Neuron (in vitro differentiated cells): ENCODE data around the gene FAM124A.
A peak's percentile ranks its signal among the peaks of the same experiment; 100 is the strongest.

Experiments used
- H2AFZ ChIP-seq: one replicate; pipeline ENCODE4 v1.6.1; 2013; ENCODE audit warnings: low read depth, mild to moderate bottlenecking, inconsistent platforms, low read length, moderate library complexity
- H3K27me3 ChIP-seq: one replicate; pipeline ENCODE4 v1.6.1; 2013; ENCODE audit warnings: low read length; ENCODE audit not compliant: insufficient read depth
- H3K36me3 ChIP-seq: one replicate; pipeline ENCODE4 v1.6.1; 2013; ENCODE audit warnings: low read length; ENCODE audit not compliant: insufficient read depth
- H3K4me1 ChIP-seq: one replicate; pipeline ENCODE4 v1.6.1; 2013; ENCODE audit warnings: low read length; ENCODE audit not compliant: insufficient read depth
- H3K4me3 ChIP-seq: 2 replicates; pipeline ENCODE4 v1.5.1; 2013; ENCODE audit warnings: mild to moderate bottlenecking, low read length, moderate library complexity
- H3K9me3 ChIP-seq: one replicate; pipeline ENCODE4 v1.6.1; 2013; ENCODE audit warnings: low read length

Gene FAM124A

GRCh38 chr13:51237386-51237785, 15.2 kb downstream of the FAM124A start:
- Histone ChIP-seq H3K4me1 (peaks cover 22% of the 10 kb centered on the region), H3K9me3 (no peaks in the 10 kb centered on the region), H3K27me3 (no peaks in the 10 kb centered on the region), H3K36me3 (no peaks in the 10 kb centered on the region), H2AFZ (no peak overlapping the region), H3K4me3 (no peak overlapping the region)

GRCh38 chr13:51237887-51238286, 15.7 kb downstream of the FAM124A start:
- H3K36me3 ChIP-seq: no peaks in the 10 kb centered on the region
- H3K27me3 ChIP-seq: no peaks in the 10 kb centered on the region
- H3K4me1 ChIP-seq: peaks cover 27% of the 10 kb centered on the region
- no peak overlapping the region for H2AFZ ChIP-seq
- no peak overlapping the region for H3K4me3 ChIP-seq
- H3K9me3 ChIP-seq: no peaks in the 10 kb centered on the region

- Histone ChIP-seq H3K4me3 (no peak overlapping the region), H3K27me3 (no peaks in the 10 kb centered on the region), H2AFZ (no peak overlapping the region), H3K4me1 (peaks cover 40% of the 10 kb centered on the region), H3K36me3 (no peaks in the 10 kb centered on the region), H3K9me3 (no peaks in the 10 kb centered on the region)
Measured at GRCh38 chr13:51240178-51240577, 18.0 kb downstream of the FAM124A start.

- Histone ChIP-seq H3K36me3 (no peaks in the 10 kb centered on the region), H3K27me3 (no peaks in the 10 kb centered on the region), H3K9me3 (no peaks in the 10 kb centered on the region), H3K4me1 (peaks cover 37% of the 10 kb centered on the region), H3K4me3 (no peak overlapping the region), H2AFZ (no peak overlapping the region)
Measured at GRCh38 chr13:51240958-51241357, 18.8 kb downstream of the FAM124A start.

- no peaks in the 10 kb centered on the region for H3K36me3 ChIP-seq
- H3K27me3 ChIP-seq: no peaks in the 10 kb centered on the region
- no peaks in the 10 kb centered on the region for H3K9me3 ChIP-seq
- H2AFZ ChIP-seq: no peak overlapping the region
- no peak overlapping the region for H3K4me3 ChIP-seq
- peaks cover 45% of the 10 kb centered on the region for H3K4me1 ChIP-seq
Measured at GRCh38 chr13:51241720-51242119, 19.5 kb downstream of the FAM124A start.

GRCh38 chr13:51243227-51243626, 21.0 kb downstream of the FAM124A start:
- no peak overlapping the region for H3K4me3 ChIP-seq
- H3K4me1 ChIP-seq: peaks cover 49% of the 10 kb centered on the region
- H3K9me3 ChIP-seq: no peaks in the 10 kb centered on the region
- H2AFZ ChIP-seq: peak overlapping the region; percentile 41
- H3K36me3 ChIP-seq: no peaks in the 10 kb centered on the region
- no peaks in the 10 kb centered on the region for H3K27me3 ChIP-seq

GRCh38 chr13:51243832-51244231, 21.6 kb downstream of the FAM124A start:
- H3K4me1 ChIP-seq: peaks cover 49% of the 10 kb centered on the region

GRCh38 chr13:51244637-51245405, 22.6 kb downstream of the FAM124A start:
- H3K4me3 ChIP-seq: no peak overlapping the region
- peaks cover 49% of the 10 kb centered on the region for H3K4me1 ChIP-seq
- H2AFZ ChIP-seq: no peak overlapping the region
- H3K36me3 ChIP-seq: no peaks in the 10 kb centered on the region
- no peaks in the 10 kb centered on the region for H3K9me3 ChIP-seq
- no peaks in the 10 kb centered on the region for H3K27me3 ChIP-seq

More at GRCh38 chr13:51243832-51244231, 21.6 kb downstream of the FAM124A start:
- no peaks in the 10 kb centered on the region for H3K36me3 ChIP-seq
- no peak overlapping the region for H3K4me3 ChIP-seq
- no peak overlapping the region for H2AFZ ChIP-seq
- H3K27me3 ChIP-seq: no peaks in the 10 kb centered on the region
- H3K9me3 ChIP-seq: no peaks in the 10 kb centered on the region

- Histone ChIP-seq H3K9me3 (no peaks in the 10 kb centered on the region), H3K27me3 (no peaks in the 10 kb centered on the region), H2AFZ (no peak overlapping the region), H3K36me3 (no peaks in the 10 kb centered on the region), H3K4me3 (no peak overlapping the region), H3K4me1 (peaks cover 49% of the 10 kb centered on the region)
Measured at GRCh38 chr13:51245583-51245982, 23.4 kb downstream of the FAM124A start.

GRCh38 chr13:51246025-51246417, 23.8 kb downstream of the FAM124A start:
- Histone ChIP-seq H3K27me3 (no peaks in the 10 kb centered on the region), H3K4me3 (no peak overlapping the region), H3K4me1 (peaks cover 49% of the 10 kb centered on the region), H3K36me3 (no peaks in the 10 kb centered on the region), H2AFZ (no peak overlapping the region), H3K9me3 (no peaks in the 10 kb centered on the region)

GRCh38 chr13:51246418-51247277, 24.4 kb downstream of the FAM124A start:
- Histone ChIP-seq H3K4me3 (no peak overlapping the region), H2AFZ (no peak overlapping the region), H3K27me3 (no peaks in the 10 kb centered on the region), H3K36me3 (peaks cover 2% of the 10 kb centered on the region), H3K4me1 (peaks cover 43% of the 10 kb centered on the region), H3K9me3 (no peaks in the 10 kb centered on the region)

- Histone ChIP-seq H3K36me3 (peaks cover 2% of the 10 kb centered on the region), H2AFZ (no peak overlapping the region), H3K4me1 (peaks cover 18% of the 10 kb centered on the region), H3K27me3 (no peaks in the 10 kb centered on the region), H3K4me3 (no peak overlapping the region), H3K9me3 (no peaks in the 10 kb centered on the region)
Measured at GRCh38 chr13:51249255-51249654, 27.1 kb downstream of the FAM124A start.
